Activated T-helper 1 cell treated with anti-CD3 and anti-CD28 coated beads, Interleukin-12 subunit alpha, Interleukin-12 subunit beta, Interleukin-2, Interleukin-4 antibody, amounts not matched to agents 30 ng/mL and 10 ng/mL and 1 ng/mL, durations not matched to agents 14 hours and 24 hours and 36 hours (primary cell): ENCODE measurements around the gene MAMDC4. TPM values are rescaled to one million over a fixed set of nuclear protein-coding genes. Genes with fewer than 3 reads are reported as not detected.

ENCODE experiments used
- total RNA-seq: library from RNA; stranded (reverse); gene quantifications from 2 replicates; pipeline ENCODE4 v1.2.3, GENCODE V29; 2022

MAMDC4 gene
- total RNA-seq, 1 donor from 2014 or later: 18.2 TPM

Other genes starting within 250 kb of the MAMDC4 start
- 2.4 and 2.5 TPM in 2 replicates for gene EGFL7, start 189.4 kb upstream of the MAMDC4 start, total RNA-seq
- gene AGPAT2, start 164.9 kb upstream of the MAMDC4 start, total RNA-seq: 24.7 and 25.0 TPM in 2 replicates
- 0.47 and 0.88 TPM in 2 replicates for gene DIPK1B, start 139.8 kb upstream of the MAMDC4 start, total RNA-seq
- 0.39 and 0.59 TPM in 2 replicates for gene LCN10, start 109.4 kb upstream of the MAMDC4 start, total RNA-seq
- gene LCN6, start 103.8 kb upstream of the MAMDC4 start, total RNA-seq: not detected in 2 replicates
- gene LCN8, start 94.1 kb upstream of the MAMDC4 start, total RNA-seq: not detected in 2 replicates
- gene LCN15, start 87.8 kb upstream of the MAMDC4 start, total RNA-seq: not detected in 2 replicates
- 37.2 and 39.0 TPM in 2 replicates for gene TMEM141, start 61.0 kb upstream of the MAMDC4 start, total RNA-seq
- 0.52 TPM in 1 of 2 replicates, not detected in the other for gene CCDC183, start 56.0 kb upstream of the MAMDC4 start, total RNA-seq
- 109 and 114 TPM in 2 replicates for gene RABL6, start 44.4 kb upstream of the MAMDC4 start, total RNA-seq
- 5.1 and 5.8 TPM in 2 replicates for gene AJM1, start 9.9 kb upstream of the MAMDC4 start, total RNA-seq
- gene PHPT1, start 2.9 kb upstream of the MAMDC4 start, total RNA-seq: 134 and 139 TPM in 2 replicates
- 410 and 418 TPM in 2 replicates for gene EDF1, start 14.0 kb downstream of the MAMDC4 start, total RNA-seq
- 67.4 and 76.3 TPM in 2 replicates for gene TRAF2, start 34.2 kb downstream of the MAMDC4 start, total RNA-seq
- gene FBXW5, start 92.4 kb downstream of the MAMDC4 start, total RNA-seq: 92.5 and 96.2 TPM in 2 replicates
- 0.56 and 1.5 TPM in 2 replicates for gene C8G, start 92.9 kb downstream of the MAMDC4 start, total RNA-seq
- 1.8 and 1.9 TPM in 2 replicates for gene LCN12, start 99.9 kb downstream of the MAMDC4 start, total RNA-seq
- 0.36 TPM in 1 of 2 replicates, not detected in the other for gene PTGDS, start 125.2 kb downstream of the MAMDC4 start, total RNA-seq
- gene LCNL1, start 130.6 kb downstream of the MAMDC4 start, total RNA-seq: not detected in 2 replicates
- gene PAXX, start 140.1 kb downstream of the MAMDC4 start, total RNA-seq: 79.4 and 84.5 TPM in 2 replicates
- not detected in 2 replicates for gene CLIC3, start 144.2 kb downstream of the MAMDC4 start, total RNA-seq
- 25.7 and 26.9 TPM in 2 replicates for gene ABCA2, start 175.9 kb downstream of the MAMDC4 start, total RNA-seq
- 0.16 and 0.22 TPM in 2 replicates for gene FUT7, start 179.7 kb downstream of the MAMDC4 start, total RNA-seq
- gene NPDC1, start 193.8 kb downstream of the MAMDC4 start, total RNA-seq: 78.2 and 80.1 TPM in 2 replicates
- not detected in 2 replicates for gene ENTPD2, start 201.7 kb downstream of the MAMDC4 start, total RNA-seq
- 23.9 and 25.1 TPM in 2 replicates for gene SAPCD2, start 218.2 kb downstream of the MAMDC4 start, total RNA-seq
- 13.9 and 14.9 TPM in 2 replicates for gene UAP1L1, start 225.2 kb downstream of the MAMDC4 start, total RNA-seq
- 48.1 and 53.6 TPM in 2 replicates for gene MAN1B1, start 234.6 kb downstream of the MAMDC4 start, total RNA-seq